WI38 (cell line): ENCODE measurements around the gene XPNPEP1.

ENCODE experiments used
- H3K4me3 ChIP-seq: 2 replicates; pipeline ENCODE4 v1.5.1; 2011; ENCODE audit warnings: low read depth, mild to moderate bottlenecking, control low read depth, low read length
- TF ChIP-seq, protein P1 (sequence below): IDR thresholded peaks from 2 replicates; pipeline ENCODE4 v1.5.1; 2012; ENCODE audit warnings: low read depth, mild to moderate bottlenecking, control low read depth, low read length

The XPNPEP1 gene

GRCh38 chr10:109823196-109823595, 100.1 kb downstream of the XPNPEP1 start:
- TF ChIP-seq, protein P1, sequence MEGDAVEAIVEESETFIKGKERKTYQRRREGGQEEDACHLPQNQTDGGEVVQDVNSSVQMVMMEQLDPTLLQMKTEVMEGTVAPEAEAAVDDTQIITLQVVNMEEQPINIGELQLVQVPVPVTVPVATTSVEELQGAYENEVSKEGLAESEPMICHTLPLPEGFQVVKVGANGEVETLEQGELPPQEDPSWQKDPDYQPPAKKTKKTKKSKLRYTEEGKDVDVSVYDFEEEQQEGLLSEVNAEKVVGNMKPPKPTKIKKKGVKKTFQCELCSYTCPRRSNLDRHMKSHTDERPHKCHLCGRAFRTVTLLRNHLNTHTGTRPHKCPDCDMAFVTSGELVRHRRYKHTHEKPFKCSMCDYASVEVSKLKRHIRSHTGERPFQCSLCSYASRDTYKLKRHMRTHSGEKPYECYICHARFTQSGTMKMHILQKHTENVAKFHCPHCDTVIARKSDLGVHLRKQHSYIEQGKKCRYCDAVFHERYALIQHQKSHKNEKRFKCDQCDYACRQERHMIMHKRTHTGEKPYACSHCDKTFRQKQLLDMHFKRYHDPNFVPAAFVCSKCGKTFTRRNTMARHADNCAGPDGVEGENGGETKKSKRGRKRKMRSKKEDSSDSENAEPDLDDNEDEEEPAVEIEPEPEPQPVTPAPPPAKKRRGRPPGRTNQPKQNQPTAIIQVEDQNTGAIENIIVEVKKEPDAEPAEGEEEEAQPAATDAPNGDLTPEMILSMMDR = no peak
- no peak overlapping the region for H3K4me3 ChIP-seq

DNA sequence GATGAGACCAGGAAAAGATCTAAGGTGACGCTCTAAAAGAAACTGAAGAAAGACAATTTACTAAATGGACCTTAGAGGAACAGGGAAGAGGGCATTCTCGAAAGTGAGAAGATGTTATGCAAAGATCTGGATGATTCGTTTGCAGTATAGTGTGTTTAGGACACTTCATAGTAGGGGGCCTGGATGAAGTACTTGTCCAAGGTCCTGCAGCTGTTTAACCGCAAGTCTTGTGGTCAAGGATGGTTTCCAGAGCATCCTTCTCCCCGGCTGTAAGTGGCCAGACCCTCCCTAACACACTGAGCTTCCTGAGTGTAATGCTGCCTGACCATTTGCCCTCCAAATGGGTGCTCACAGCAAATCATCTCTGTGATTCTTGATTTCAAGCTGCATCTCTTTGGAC, 101.6 kb downstream of the XPNPEP1 start:
- TF ChIP-seq, protein P1 = no peak

DNA sequence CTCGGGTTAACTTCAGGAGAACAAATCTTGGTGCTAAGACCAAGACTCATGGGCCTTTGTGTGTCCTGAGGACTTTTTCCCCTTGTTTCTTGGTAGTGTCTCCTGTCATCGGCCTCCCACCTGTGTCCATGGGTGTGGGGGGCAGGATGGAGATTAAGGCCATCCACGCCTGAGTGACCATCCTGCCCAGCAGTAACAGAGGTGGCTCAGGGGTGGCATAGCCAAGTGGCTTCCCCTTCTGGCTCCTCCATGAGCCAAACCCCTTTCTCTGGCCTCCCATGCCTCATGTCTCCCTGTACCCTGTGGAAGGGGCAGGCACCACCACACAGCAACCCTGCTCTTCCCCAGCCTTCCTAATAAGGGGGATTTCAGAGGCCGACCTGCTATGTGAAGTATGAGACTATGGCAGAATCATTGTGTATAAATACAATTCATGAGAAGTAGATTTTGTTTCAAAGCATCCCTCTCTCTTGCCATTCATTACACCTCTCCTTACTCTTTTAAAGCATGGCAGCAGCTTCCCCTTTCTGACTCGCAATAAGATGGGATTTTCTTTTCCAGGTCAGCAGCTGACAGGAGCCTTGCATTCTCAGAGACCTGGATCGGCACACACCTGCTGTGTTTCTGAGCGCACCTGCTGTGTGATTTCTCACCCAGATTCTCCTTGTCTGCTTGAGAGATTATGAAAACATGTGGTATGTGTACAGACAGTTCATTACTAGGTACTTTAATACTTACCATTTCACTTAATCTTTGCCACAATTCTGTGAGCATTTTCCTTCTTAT, 102.5 kb downstream of the XPNPEP1 start:
- TF ChIP-seq, protein P1 = no peak
- no peak overlapping the region for H3K4me3 ChIP-seq

More for the DNA sequence above, 101.6 kb downstream of the XPNPEP1 start:
- H3K4me3 ChIP-seq = no peak overlapping the region

- H3K4me3 ChIP-seq = no peak overlapping the region
- TF ChIP-seq, protein P1 = no peak
These were observed 103.5 kb downstream of the XPNPEP1 start for GRCh38 chr10:109819807-109820206.
